Measurements from ENCODE around the gene NR1D1. TPM values are rescaled to one million over a fixed set of nuclear protein-coding genes. Genes with fewer than 3 reads are reported as not detected.

NR1D1 gene
- total and polyA plus RNA-seq, 2 of the 13 experiments (the other 11 are each of a cell fraction or from before 2014, with no cell fraction given) = 2.1 to 2.7 TPM

DNA sequence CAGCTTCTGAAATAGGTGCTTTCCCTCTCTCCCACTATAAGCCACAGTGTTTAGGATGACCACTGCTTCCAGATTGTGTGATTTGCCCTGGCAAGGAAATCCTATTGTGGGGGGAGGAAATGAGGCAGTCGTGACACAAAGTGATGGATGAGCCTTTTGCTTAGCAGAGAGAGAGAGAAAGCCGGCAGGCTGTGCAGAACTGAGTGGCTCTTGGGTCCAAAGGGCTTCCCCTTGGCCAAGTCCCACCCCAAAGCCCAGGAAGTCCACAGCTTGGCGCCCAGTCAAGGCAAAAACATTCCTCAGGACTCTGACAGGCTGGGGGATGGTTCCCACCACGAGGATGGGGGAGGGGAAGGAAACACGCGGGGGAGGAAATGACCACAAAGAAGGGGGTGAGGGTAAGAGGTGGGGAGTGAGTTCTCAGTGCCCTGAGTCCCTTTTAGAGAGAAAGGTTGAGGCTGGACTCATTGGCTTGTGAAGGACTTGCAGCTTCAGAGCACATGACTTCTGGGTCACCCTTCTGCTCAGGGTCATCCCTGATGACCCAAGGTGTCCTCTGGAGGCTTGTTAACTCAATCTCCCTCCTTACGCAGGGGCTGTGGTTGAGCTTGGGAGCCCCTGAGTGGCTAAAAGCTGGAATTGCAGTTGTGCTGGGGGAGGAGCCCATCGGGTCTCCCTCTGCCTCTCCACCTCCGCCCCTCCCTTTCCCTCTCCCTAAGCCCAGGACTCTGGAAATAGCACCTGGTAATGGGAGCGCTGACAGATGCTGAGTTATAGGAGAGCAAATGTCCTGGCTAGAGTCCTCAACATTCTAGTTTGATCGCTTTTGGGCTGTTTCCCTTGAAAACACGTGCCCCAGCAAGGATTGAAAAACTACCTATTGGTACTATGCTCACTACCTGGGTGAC is 11.1 kb upstream of the NR1D1 start (continued):
- TF ChIP-seq, protein P1, sequence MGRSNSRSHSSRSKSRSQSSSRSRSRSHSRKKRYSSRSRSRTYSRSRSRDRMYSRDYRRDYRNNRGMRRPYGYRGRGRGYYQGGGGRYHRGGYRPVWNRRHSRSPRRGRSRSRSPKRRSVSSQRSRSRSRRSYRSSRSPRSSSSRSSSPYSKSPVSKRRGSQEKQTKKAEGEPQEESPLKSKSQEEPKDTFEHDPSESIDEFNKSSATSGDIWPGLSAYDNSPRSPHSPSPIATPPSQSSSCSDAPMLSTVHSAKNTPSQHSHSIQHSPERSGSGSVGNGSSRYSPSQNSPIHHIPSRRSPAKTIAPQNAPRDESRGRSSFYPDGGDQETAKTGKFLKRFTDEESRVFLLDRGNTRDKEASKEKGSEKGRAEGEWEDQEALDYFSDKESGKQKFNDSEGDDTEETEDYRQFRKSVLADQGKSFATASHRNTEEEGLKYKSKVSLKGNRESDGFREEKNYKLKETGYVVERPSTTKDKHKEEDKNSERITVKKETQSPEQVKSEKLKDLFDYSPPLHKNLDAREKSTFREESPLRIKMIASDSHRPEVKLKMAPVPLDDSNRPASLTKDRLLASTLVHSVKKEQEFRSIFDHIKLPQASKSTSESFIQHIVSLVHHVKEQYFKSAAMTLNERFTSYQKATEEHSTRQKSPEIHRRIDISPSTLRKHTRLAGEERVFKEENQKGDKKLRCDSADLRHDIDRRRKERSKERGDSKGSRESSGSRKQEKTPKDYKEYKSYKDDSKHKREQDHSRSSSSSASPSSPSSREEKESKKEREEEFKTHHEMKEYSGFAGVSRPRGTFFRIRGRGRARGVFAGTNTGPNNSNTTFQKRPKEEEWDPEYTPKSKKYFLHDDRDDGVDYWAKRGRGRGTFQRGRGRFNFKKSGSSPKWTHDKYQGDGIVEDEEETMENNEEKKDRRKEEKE (IDR thresholded peaks at IDR 0.05) = no peak
- TF ChIP-seq, protein P2, sequence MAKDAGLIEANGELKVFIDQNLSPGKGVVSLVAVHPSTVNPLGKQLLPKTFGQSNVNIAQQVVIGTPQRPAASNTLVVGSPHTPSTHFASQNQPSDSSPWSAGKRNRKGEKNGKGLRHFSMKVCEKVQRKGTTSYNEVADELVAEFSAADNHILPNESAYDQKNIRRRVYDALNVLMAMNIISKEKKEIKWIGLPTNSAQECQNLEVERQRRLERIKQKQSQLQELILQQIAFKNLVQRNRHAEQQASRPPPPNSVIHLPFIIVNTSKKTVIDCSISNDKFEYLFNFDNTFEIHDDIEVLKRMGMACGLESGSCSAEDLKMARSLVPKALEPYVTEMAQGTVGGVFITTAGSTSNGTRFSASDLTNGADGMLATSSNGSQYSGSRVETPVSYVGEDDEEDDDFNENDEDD (CRISPR knock-in tag; IDR thresholded peaks at IDR 0.05; ENCODE audit: borderline replicate concordance) = peak; percentile 66; the same call in 1 of the 2 replicates
- 0 out of 2 replicates have a peak, but pooled peaks have one; percentile 50 for TF ChIP-seq RFXANK (CRISPR knock-in tag; IDR thresholded peaks at IDR 0.05)
- TF ChIP-seq ATF7 (IDR thresholded peaks at IDR 0.05) = no peak
- no peak for TF ChIP-seq ATF7 (CRISPR knock-in tag; IDR thresholded peaks at IDR 0.05)
- TF ChIP-seq HNRNPK (IDR thresholded peaks at IDR 0.05; ENCODE audit: low read depth, low read length, poor library complexity, severe bottlenecking) = peak; percentile 51
- TF ChIP-seq, protein P3, sequence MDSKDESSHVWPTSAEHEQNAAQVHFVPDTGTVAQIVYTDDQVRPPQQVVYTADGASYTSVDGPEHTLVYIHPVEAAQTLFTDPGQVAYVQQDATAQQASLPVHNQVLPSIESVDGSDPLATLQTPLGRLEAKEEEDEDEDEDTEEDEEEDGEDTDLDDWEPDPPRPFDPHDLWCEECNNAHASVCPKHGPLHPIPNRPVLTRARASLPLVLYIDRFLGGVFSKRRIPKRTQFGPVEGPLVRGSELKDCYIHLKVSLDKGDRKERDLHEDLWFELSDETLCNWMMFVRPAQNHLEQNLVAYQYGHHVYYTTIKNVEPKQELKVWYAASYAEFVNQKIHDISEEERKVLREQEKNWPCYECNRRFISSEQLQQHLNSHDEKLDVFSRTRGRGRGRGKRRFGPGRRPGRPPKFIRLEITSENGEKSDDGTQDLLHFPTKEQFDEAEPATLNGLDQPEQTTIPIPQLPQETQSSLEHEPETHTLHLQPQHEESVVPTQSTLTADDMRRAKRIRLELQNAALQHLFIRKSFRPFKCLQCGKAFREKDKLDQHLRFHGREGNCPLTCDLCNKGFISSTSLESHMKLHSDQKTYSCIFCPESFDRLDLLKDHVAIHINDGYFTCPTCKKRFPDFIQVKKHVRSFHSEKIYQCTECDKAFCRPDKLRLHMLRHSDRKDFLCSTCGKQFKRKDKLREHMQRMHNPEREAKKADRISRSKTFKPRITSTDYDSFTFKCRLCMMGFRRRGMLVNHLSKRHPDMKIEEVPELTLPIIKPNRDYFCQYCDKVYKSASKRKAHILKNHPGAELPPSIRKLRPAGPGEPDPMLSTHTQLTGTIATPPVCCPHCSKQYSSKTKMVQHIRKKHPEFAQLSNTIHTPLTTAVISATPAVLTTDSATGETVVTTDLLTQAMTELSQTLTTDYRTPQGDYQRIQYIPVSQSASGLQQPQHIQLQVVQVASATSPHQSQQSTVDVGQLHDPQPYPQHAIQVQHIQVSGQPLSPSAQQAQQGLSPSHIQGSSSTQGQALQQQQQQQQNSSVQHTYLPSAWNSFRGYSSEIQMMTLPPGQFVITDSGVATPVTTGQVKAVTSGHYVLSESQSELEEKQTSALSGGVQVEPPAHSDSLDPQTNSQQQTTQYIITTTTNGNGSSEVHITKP (CRISPR knock-in tag; IDR thresholded peaks at IDR 0.05; ENCODE audit: low read depth) = peak; percentile 83
- no peak for TF ChIP-seq ZNF367 (CRISPR knock-in tag; IDR thresholded peaks at IDR 0.05; ENCODE audit: borderline replicate concordance)
- TF ChIP-seq ETV5 (CRISPR knock-in tag; IDR thresholded peaks at IDR 0.05; ENCODE audit: borderline replicate concordance) = peak; percentile 67
- peak; percentile 66 for TF ChIP-seq PHF5A (CRISPR knock-in tag; IDR thresholded peaks at IDR 0.05; ENCODE audit: low read depth, unreplicated experiment)
- no peak for TF ChIP-seq HCFC1 (IDR thresholded peaks at IDR 0.05; ENCODE audit: low read depth, low read length)
- peak; percentile 77; the same call in 1 of the 2 replicates for TF ChIP-seq ZNF619 (CRISPR knock-in tag; IDR thresholded peaks at IDR 0.05)
- TF ChIP-seq IRF2 (CRISPR knock-in tag; IDR thresholded peaks at IDR 0.05) = peak; percentile 90
- peak; percentile 57; the same call in 1 of the 2 replicates for TF ChIP-seq SMAD3 (CRISPR knock-in tag; IDR thresholded peaks at IDR 0.05)
- no peak for TF ChIP-seq GABPA (IDR thresholded peaks at IDR 0.05; ENCODE audit: low read depth, low read length)
- TF ChIP-seq GABPA (CRISPR knock-in tag; IDR thresholded peaks at IDR 0.05; ENCODE audit: low read depth) = peak; percentile 49; the same call in 1 of the 2 replicates
- TF ChIP-seq CHCHD3 (CRISPR knock-in tag; IDR thresholded peaks at IDR 0.05) = 0 out of 2 replicates have a peak, but pooled peaks have one; percentile 58
- TF ChIP-seq ZSCAN20 (CRISPR knock-in tag; IDR thresholded peaks at IDR 0.05; ENCODE audit: borderline replicate concordance) = no peak
- TF ChIP-seq SOX13 (IDR thresholded peaks at IDR 0.05) = no peak
- TF ChIP-seq SOX13 (CRISPR knock-in tag; conservative IDR thresholded peaks at IDR 0.05 in 1 of 2, IDR thresholded peaks at IDR 0.05 in 1 of 2) = peak; percentile 24 to 60; a peak in 3 of 4 replicates
- peak; percentile 15; the same call in 1 of the 2 replicates for TF ChIP-seq ZNF225 (CRISPR knock-in tag; IDR thresholded peaks at IDR 0.05)
- TF ChIP-seq ZNF709 (CRISPR knock-in tag; IDR thresholded peaks at IDR 0.05) = no peak
- peak; percentile 85 for TF ChIP-seq MED1 (CRISPR knock-in tag; IDR thresholded peaks at IDR 0.05)
- TF ChIP-seq POLR2A (IDR thresholded peaks at IDR 0.05; ENCODE audit: insufficient read depth in 1 of 2, low read depth in 2 of 2, low read length in 2 of 2) = peak in 1 of 2 experiments; percentile 31; a peak in 1 of 4 replicates
